HepG2 (cell line): ENCODE data around the gene FSIP1. TPM values are rescaled to one million over a fixed set of nuclear protein-coding genes. Genes with fewer than 3 reads are reported as not detected.

ENCODE experiments used
- AHDC1 ChIP-seq: sonication (generic); formaldehyde crosslinking; IDR thresholded peaks from 2 replicates; pipeline ENCODE4 v1.5.1; 2020; ENCODE audit warnings: mild to moderate bottlenecking, missing genetic modification reagents, borderline replicate concordance
- FIP1L1 ChIP-seq: fragments of 200-400 bp; formaldehyde crosslinking; IDR thresholded peaks from 2 replicates; pipeline ENCODE4 v1.6.1; 2018; ENCODE audit warnings: low read depth, mild to moderate bottlenecking, low read length, moderate library complexity, borderline replicate concordance; ENCODE audit not compliant: insufficient read depth
- HHEX ChIP-seq: IDR thresholded peaks from 2 replicates; pipeline ENCODE4 v1.6.1; 2016; ENCODE audit warnings: control low read depth
- ISL2 ChIP-seq: sonication (generic); formaldehyde crosslinking; IDR thresholded peaks from 2 replicates; pipeline ENCODE4 v1.5.0; 2020; ENCODE audit warnings: missing genetic modification reagents
- KLF9 ChIP-seq: IDR thresholded peaks from 2 replicates; pipeline ENCODE4 v1.6.1; 2016; ENCODE audit warnings: low read depth
- MZF1 ChIP-seq: sonication (generic); formaldehyde crosslinking; IDR thresholded peaks from 2 replicates; pipeline ENCODE4 v1.8.1; 2023; ENCODE audit warnings: mild to moderate bottlenecking, missing genetic modification reagents, borderline replicate concordance
- POLR2A ChIP-seq, 2 experiments: IDR thresholded peaks; 2 replicates each; pipeline ENCODE4 v1.6.1; 2011; ENCODE audit warnings: low read depth in 2 of 2, low read length in 2 of 2, mild to moderate bottlenecking in 1 of 2, moderate library complexity in 1 of 2; ENCODE audit not compliant: insufficient read depth in 1 of 2
- SKIL ChIP-seq: sonication (generic); formaldehyde crosslinking; IDR thresholded peaks from 2 replicates; pipeline ENCODE4 v1.8.0; 2022; ENCODE audit warnings: missing genetic modification reagents, mild to moderate bottlenecking, moderate library complexity, borderline replicate concordance
- TBX3 ChIP-seq: fragments of 450-650 bp; IDR thresholded peaks from 2 replicates; pipeline ENCODE4 v1.6.1; 2017; ENCODE audit warnings: antibody characterized with exemption, mild to moderate bottlenecking, inconsistent platforms, borderline replicate concordance
- TEAD3 ChIP-seq: optimal IDR thresholded peaks from 2 replicates; pipeline ENCODE3; 2016; ENCODE audit warnings: borderline replicate concordance
- XBP1 ChIP-seq: sonication (generic); formaldehyde crosslinking; IDR thresholded peaks from 2 replicates; pipeline ENCODE4 v1.5.0; 2020; ENCODE audit warnings: missing genetic modification reagents
- ZBTB49 ChIP-seq: sonication (generic); formaldehyde crosslinking; IDR thresholded peaks from 2 replicates; pipeline ENCODE4 v1.4.0; 2020; ENCODE audit warnings: missing genetic modification reagents, borderline replicate concordance
- ZNF20 ChIP-seq: sonication (generic); formaldehyde crosslinking; IDR thresholded peaks from 2 replicates; pipeline ENCODE4 v1.4.0; 2020; ENCODE audit warnings: mild to moderate bottlenecking, moderate library complexity, missing genetic modification reagents
- ZNF281 ChIP-seq: sonication (generic); formaldehyde crosslinking; IDR thresholded peaks from 2 replicates; pipeline ENCODE4 v1.4.0; 2020; ENCODE audit warnings: missing genetic modification reagents, borderline replicate concordance
- ZNF567 ChIP-seq: sonication (generic); formaldehyde crosslinking; IDR thresholded peaks from 2 replicates; pipeline ENCODE4 v1.8.1; 2023; ENCODE audit warnings: mild to moderate bottlenecking, missing genetic modification reagents, borderline replicate concordance
- ZNF674 ChIP-seq: sonication (generic); formaldehyde crosslinking; IDR thresholded peaks from 2 replicates; pipeline ENCODE4 v1.5.0; 2020; ENCODE audit warnings: low read depth, mild to moderate bottlenecking, missing genetic modification reagents
- ZNF747 ChIP-seq: sonication (generic); formaldehyde crosslinking; IDR thresholded peaks from 2 replicates; pipeline ENCODE4 v1.8.1; 2023; ENCODE audit warnings: missing genetic modification reagents, mild to moderate bottlenecking, borderline replicate concordance
- polyA plus RNA-seq, 8 experiments: library from polyadenylated mRNA; depleted of rRNA in 3 of 8; stranded (reverse) in 7 of 8; unstranded in 1 of 8; fragments of >200 nt; fragmentation: Illumina TruSeq in 4 of 8; extraction: Trizol in 4 of 8; gene quantifications; 2 replicates each; pipeline versions ENCODE4 v1.2.1 to v1.2.3, GENCODE V29; 2011 to 2016; ENCODE audit warnings: low read depth in 4 of 8, missing spikeins in 1 of 8, mixed read lengths in 1 of 8; ENCODE audit not compliant: insufficient read depth in 1 of 8
- total RNA-seq, 5 experiments: library from RNA; depleted of rRNA; stranded (reverse); fragments of >200 nt; fragmentation: Illumina TruSeq; extraction: Trizol; gene quantifications; 2 replicates each; pipeline ENCODE4 v1.2.3, GENCODE V29; 2016; ENCODE audit warnings: low read depth in 1 of 5

The FSIP1 gene
- total and polyA plus RNA-seq, 2 of the 13 experiments (the other 11 are each of a cell fraction or from before 2014, with no cell fraction given): 0.18 TPM; not detected in 1

GRCh38 chr15:39624806-39625205, 157.8 kb downstream of the FSIP1 start (continued):
- TF ChIP-seq ZNF281 (CRISPR knock-in tag): no peak
- no peak for TF ChIP-seq ZNF674 (CRISPR knock-in tag)
- no peak for TF ChIP-seq ISL2
- peak; percentile 52; the same call in 1 of the 2 replicates for TF ChIP-seq HHEX
- TF ChIP-seq MZF1 (CRISPR knock-in tag): no peak
- TF ChIP-seq POLR2A (IDR thresholded peaks at IDR 0.05; ENCODE audit: insufficient read depth in 1 of 2, low read depth in 2 of 2, low read length in 2 of 2): no peak
- TF ChIP-seq XBP1 (CRISPR knock-in tag): no peak
- no peak for TF ChIP-seq ZNF567 (CRISPR knock-in tag)
- TF ChIP-seq ZBTB49 (CRISPR knock-in tag): no peak
- peak; percentile 46 for TF ChIP-seq TEAD3
- no peak for TF ChIP-seq FIP1L1
- no peak for TF ChIP-seq TBX3
- TF ChIP-seq AHDC1 (CRISPR knock-in tag): peak; percentile 83; the same call in 1 of the 2 replicates
- no peak for TF ChIP-seq ZNF747 (CRISPR knock-in tag)
- TF ChIP-seq KLF9 (CRISPR knock-in tag): no peak
- TF ChIP-seq ZNF20 (CRISPR knock-in tag): no peak
- TF ChIP-seq SKIL (CRISPR knock-in tag): no peak
